GM21515 (cell line): Measurements from ENCODE around the gene GPR161.
A peak's percentile ranks its signal among the peaks of the same experiment; 100 is the strongest.
"Not testable (repeated sequence)": the region's sequence is repeated elsewhere in the genome, so short reads cannot be mapped to it uniquely, and the experiment has no call there.

Source experiments
- ATAC-seq: cut with Tn5 transposase; IDR thresholded peaks from one replicate; pipeline ENCODE4 v1.9.1; 2021; ENCODE audit not compliant: unreplicated experiment

The GPR161 gene

DNA sequence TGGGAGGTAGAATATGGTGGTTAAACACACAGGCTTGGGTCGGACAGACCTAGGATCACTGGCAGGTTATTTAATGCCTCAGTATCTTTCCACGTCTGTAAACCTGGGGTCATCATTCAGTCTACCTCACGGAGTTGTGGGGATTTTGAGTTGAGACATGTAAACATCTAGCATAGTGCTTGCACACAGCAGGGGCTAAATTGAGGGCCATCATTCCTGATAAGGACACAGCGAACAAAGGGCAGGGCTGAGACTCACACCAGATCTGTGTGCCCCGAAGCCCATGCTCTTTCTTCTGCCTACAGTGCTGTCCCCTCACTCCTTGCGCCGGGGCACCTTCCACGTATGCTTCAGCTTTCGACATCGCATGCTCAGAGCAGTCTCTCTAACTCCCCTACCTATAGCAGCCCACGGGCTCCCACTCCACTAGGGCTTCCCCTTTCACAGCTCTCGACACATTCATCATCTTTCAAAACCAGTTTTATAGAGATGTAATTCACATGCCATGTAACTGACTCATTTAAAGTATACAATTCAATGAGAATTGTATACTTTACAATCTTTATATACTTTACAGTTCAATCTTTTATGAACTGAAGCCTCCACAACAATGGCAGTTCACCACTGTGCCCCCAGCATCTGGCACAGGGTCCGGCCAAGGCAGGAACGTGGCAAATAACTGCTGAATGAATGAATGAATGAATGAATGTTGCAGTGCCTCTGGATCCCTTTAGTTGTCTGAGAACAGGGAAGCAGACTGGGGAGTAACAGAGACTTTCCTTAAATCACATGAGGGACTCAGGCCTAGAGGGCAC is 48.0 kb downstream of the GPR161 start:
- no peak for ATAC-seq

DNA sequence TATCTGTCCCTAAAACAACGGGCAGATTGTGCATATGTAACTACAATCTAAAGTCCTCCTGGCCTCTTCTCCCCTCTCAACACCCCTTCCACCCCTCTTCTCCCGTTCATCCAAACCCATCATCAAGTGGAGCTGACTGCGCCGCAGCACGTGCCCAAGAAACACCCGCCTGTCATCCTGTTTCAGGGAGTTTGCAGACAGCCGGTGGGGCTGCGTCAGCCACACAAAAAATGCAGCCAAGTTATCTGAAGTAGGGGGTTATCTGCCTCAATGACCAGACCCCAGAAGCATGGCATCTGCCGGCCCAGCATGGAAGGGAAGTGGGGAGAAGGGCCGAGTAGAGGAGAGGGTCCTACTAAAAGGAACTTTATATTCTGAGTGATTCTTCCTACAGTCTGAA is 49.0 kb downstream of the GPR161 start:
- ATAC-seq, result no peak

- no peak for ATAC-seq
Observed at GRCh38 chr1:168086438-168086837, 50.3 kb downstream of the GPR161 start.

GRCh38 chr1:168085401-168085872 is 51.3 kb downstream of the GPR161 start:
- no peak for ATAC-seq

- ATAC-seq, result no peak
Observed at GRCh38 chr1:168084396-168085231, 52.1 kb downstream of the GPR161 start.

DNA sequence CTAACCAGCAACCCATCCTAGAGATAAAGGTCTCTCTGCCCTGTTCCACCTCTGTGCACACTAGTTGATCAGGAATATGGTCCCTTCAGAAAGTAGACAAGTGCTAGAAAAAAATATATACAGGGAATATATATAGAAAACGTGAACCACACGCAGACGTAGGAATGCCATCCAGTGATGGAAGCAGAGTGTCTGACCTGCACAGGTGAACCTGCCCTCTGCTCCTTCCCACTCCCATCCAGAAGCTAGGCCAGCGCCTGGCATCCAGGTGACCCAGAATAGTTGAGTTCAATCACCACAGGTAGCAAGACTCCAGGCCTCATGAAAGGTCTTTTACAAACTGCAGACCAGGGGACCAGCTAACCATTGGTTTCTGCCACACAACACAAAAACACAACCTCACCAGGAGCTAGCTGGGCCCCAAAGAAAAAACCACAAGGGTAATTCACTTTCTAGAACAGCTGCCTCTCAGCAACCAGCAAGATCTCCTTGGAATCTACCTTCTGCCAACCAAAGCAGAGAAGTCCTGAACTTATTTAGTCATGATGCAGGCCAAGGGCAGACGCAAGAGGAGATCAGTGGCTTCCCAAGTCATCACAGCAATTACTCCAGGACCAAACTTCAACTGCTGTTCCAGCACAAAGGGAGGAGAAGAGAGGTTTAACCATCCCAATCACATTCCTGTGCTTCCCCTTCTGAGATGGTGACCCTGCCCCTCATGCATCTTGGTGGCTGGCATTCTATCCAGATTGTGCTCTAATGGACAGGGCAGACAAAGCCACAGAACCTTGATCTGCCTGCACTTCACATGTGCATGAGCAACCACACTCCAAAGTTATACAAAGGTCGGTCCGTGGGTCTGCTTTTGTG is 53.0 kb downstream of the GPR161 start:
- ATAC-seq, result no peak

DNA sequence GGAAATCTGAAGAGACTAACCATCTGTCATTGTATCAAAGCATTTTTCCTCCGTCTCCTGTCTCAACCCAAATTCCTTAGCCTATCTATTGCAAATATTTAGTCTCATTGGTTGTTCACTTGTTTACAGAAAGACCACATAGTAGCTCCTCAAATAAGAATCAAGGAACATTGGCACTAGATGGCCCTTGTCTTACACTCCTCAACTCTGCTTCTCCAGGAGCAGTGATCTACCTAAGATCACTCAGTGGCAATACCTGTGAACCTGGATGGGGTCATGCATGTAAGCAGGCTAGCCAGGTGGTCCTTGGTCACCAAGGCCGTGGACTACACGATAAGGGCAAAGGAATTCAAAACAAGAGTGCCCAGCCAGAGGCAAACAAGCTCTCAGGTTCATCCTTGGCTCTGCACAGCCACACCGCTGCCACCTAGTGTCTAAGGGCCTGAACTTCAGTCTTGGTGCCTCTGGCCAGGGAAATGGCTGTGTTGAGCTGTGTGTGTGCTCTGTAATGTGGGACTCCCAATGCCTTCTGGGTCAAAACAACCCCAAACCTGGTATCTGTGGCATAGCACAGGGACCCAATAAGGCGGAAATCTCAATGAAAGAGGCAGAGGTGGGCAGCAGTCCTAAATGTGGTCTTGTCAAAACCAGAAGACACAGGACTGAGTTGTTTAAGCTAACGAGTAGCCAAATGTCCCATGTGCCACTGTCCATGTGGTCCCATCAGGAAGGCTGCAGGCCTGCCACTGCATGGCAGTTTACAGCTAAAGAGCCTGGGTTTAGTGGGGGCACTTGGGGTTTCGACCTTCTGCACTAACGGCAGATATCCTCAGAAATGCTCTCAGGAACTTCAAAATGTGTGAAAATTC is 54.5 kb downstream of the GPR161 start:
- peak; percentile 86 for ATAC-seq

GRCh38 chr1:168081373-168082007 is 55.2 kb downstream of the GPR161 start:
- ATAC-seq, result no peak

DNA sequence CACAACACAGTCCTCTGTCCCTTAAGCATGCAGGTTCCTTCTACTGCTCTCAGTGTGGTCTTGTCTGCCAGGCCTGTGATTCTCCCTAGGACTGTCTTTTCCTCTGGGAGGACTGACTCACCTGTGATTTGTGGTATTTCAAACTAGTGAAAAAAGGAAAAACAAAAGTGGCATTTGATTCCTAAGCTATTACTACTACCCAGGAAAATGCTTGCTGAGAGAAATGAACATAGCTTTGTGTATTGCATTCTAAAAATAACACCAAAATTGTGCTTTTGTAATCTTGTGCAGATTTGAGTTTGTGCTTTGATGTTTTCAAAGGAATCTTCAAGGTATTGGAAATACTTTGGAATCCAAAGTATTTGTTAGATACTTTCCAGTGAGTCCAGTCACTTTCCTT is 57.0 kb downstream of the GPR161 start:
- ATAC-seq, result no peak

GRCh38 chr1:168069384-168069783 is 67.3 kb downstream of the GPR161 start:
- ATAC-seq, result no peak

- no peak for ATAC-seq
Observed at GRCh38 chr1:168065506-168065905, 71.2 kb downstream of the GPR161 start.

DNA sequence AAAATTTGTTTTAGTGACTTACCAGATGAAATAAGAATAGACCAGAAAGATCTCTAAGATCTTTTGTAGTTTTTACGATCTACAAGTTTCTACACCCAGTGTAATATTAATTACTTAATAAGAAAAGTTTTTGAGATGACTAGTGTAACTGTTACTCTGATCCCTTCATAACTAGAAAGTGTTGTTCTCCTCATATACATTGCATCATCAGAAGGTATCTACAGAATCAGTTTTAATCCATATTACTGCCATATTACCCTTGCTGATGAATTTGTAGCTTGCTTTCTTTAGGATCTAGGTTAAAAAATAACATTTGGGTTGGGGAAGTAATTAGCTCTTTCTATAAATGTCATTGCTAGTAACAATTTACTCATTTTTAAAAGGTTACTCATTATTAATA is 72.5 kb downstream of the GPR161 start:
- ATAC-seq, result no peak

GRCh38 chr1:168057921-168058320 is 78.8 kb downstream of the GPR161 start:
- ATAC-seq, result no peak

DNA sequence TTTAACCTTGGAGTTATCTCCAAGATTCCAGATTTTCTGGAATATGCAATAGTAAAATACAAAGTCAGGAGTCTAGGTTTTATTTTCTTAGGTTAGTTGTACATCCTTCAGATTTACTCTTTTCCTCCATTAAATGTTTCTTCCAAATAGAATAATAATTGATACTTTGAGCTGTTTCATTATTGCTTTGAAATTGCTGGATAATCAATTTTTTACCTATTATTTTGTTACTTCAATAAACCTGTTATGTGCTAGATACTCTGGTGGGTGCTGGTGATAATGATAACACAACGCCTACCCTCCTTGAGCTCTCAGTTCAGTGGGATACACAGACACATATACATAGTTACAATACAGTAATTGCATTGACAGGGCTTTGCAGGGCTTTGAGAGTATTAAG is 79.4 kb downstream of the GPR161 start:
- ATAC-seq, result no peak

DNA sequence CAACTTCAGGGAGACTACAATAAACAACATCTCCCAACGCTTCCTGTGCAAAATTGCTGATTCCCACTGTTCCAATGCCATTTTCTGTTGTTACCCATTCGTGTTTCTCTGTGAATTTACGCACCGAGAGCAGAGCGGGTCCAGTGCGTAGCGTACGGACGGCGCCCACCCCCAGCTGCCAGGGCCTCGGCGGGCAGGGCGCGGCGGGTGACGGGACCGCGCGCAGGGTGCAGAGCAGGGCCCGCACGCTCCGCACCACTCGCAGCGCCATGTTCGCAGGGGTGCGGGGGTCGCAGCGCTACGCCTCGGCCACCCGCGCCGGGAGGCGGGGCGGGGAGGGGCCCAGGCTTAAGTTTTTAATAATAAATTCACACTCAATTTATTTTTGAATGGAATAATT is 80.6 kb downstream of the GPR161 start:
- not testable (repeated sequence) for ATAC-seq

GRCh38 chr1:168054117-168054516 is 82.6 kb downstream of the GPR161 start:
- no peak for ATAC-seq

GRCh38 chr1:168053681-168054080 is 83.0 kb downstream of the GPR161 start:
- ATAC-seq, result no peak

DNA sequence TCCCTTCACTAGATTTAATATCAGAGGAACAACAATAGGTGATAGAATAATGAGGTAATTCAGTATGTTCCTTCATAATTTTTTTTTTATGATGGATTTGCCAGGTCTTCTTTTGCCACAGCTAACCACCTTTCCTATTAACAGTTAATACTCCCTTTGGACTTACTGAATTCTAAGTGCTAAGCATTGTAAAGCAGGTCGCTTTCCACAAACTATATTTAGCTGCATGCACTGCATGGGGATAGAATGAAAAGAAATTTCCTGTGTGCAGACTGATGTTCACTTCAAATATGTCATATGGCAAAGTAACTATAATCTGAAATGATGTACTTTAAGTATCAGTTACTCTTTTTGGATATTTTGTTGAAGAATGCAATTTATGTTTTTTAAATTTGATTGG is 85.8 kb downstream of the GPR161 start:
- no peak for ATAC-seq

DNA sequence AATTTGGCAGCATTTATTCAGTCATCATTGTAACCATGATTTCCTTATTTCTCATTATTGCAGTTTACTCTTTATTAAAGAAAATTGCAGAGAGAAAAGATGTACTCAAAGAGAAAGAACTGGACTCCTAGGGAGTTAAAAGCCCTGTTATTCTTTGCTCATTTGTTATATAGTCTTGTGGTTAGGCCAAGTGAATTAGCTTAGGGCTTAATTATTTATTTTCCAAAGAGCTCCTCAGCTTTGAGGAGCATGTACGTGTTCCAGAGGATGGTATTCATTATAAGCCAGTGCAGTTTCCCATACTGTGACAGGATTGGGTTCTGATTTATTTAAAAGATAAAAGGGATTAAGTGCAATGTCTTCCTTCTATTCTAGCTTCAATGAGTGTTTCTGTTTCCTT is 86.4 kb downstream of the GPR161 start:
- ATAC-seq, result no peak

DNA sequence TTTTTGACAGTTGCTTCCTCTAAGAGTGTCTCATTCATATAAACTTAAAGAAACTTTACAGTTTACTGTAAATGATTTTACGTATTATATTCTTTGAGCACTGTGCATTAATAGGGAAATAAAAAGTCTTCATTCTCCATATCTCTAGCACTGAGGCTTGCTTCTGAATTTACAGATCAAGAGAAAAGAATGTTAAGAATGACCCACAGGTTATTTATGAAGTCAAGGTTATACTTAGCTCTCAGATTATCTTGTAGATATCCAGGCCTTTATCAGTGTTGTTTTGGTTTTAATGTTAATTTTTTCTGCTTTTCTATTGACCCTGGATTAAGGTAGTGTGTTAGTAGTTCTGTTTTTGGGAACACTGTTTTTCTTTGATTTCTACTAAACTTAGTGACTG is 91.4 kb downstream of the GPR161 start:
- no peak for ATAC-seq
